ENCODE results near the gene LCN10.

GRCh38 chr9:136697146-136697820 lies 45.5 kb downstream of the LCN10 start:
- TF ChIP-seq POLR2A (IDR thresholded peaks at IDR 0.05): no peak
- no peak for TF ChIP-seq CTCF (IDR thresholded peaks at IDR 0.05)
- no peak for TF ChIP-seq POLR2AphosphoS5 (IDR thresholded peaks at IDR 0.05)
- no peak for TF ChIP-seq EP300 (IDR thresholded peaks at IDR 0.05)
